PC-3 (cell line): ENCODE data around the gene GATA1. TPM values are rescaled to one million over a fixed set of nuclear protein-coding genes. Genes with fewer than 3 reads are reported as not detected.

ENCODE experiments used
- ATAC-seq: fragments of 200-7000 bp; cut with Tn5 transposase; 2 replicates; pipeline ENCODE4 v1.9.1; 2020; ENCODE audit warnings: mild to moderate bottlenecking, moderate library complexity
- BruUV-seq: library from RNA; stranded (reverse); fragments of 400-500 nt; replicated peaks from 2 replicates; lab custom pipeline; 2021; lab: Mats Ljungman, UMichigan
- CTCF ChIA-PET: fragments of 300-600 bp; sonication (Branson Sonifier 250); formaldehyde crosslinking; loops from one replicate; lab custom pipeline; 2022; ENCODE audit warnings: antibody characterized with exemption; lab: Charles Lee
- POLR2A ChIA-PET: fragments of 300-600 bp; sonication (Branson Sonifier 250); formaldehyde crosslinking; loops from one replicate; lab custom pipeline; 2022; ENCODE audit warnings: antibody characterized with exemption; ENCODE audit not compliant: unreplicated experiment; lab: Charles Lee
- DNase-seq: peaks from one replicate; pipeline ENCODE4 v3.0.0-alpha.2; 2015
- H2AFZ ChIP-seq: fragments of 300-600 bp; sonication (generic); 2 replicates; pipeline ENCODE4 v1.6.0; 2016; ENCODE audit warnings: antibody characterized with exemption, low read length
- H3F3A ChIP-seq: fragments of 300-600 bp; sonication (generic); one replicate; pipeline ENCODE4 v1.6.0; 2017; ENCODE audit warnings: antibody characterized with exemption, low read length, control low read depth, mild to moderate bottlenecking; ENCODE audit not compliant: unreplicated experiment
- H3K27ac ChIP-seq: fragments of 300-600 bp; sonication (generic); 2 replicates; pipeline ENCODE4 v1.5.1; 2016; ENCODE audit warnings: mild to moderate bottlenecking, low read length
- H3K27me3 ChIP-seq: fragments of 300-600 bp; sonication (generic); 2 replicates; pipeline ENCODE4 v1.6.1; 2016; ENCODE audit warnings: low read length, mixed read lengths
- H3K36me3 ChIP-seq: fragments of 300-600 bp; sonication (generic); 2 replicates; pipeline ENCODE4 v1.6.1; 2016; ENCODE audit warnings: low read depth, mixed run types, low read length, mixed read lengths
- H3K4me1 ChIP-seq: fragments of 300-600 bp; sonication (generic); 2 replicates; pipeline ENCODE4 v1.5.1; 2016; ENCODE audit warnings: low read length; ENCODE audit not compliant: insufficient read depth
- H3K4me2 ChIP-seq: fragments of 300-600 bp; sonication (generic); 2 replicates; pipeline ENCODE4 v1.6.0; 2016; ENCODE audit warnings: low read length
- H3K4me3 ChIP-seq: fragments of 300-600 bp; sonication (generic); 2 replicates; pipeline ENCODE4 v1.5.1; 2016; ENCODE audit warnings: mild to moderate bottlenecking, low read length, mixed read lengths
- H3K79me2 ChIP-seq: fragments of 300-600 bp; sonication (generic); 2 replicates; pipeline ENCODE4 v1.6.1; 2017; ENCODE audit warnings: low read length, mixed read lengths
- H3K9ac ChIP-seq: fragments of 300-600 bp; sonication (generic); 2 replicates; pipeline ENCODE4 v1.6.0; 2016; ENCODE audit warnings: mild to moderate bottlenecking, low read length
- H3K9me2 ChIP-seq: fragments of 300-600 bp; sonication (generic); replicated peaks from 2 replicates; pipeline ENCODE4 v1.6.1; 2016; ENCODE audit warnings: mixed run types, low read length, mixed read lengths
- H3K9me3 ChIP-seq: fragments of 300-600 bp; sonication (generic); 2 replicates; pipeline ENCODE4 v1.6.1; 2016; ENCODE audit warnings: low read length, mixed read lengths
- H4K20me1 ChIP-seq: fragments of 300-600 bp; sonication (generic); 2 replicates; pipeline ENCODE4 v1.6.1; 2016; ENCODE audit warnings: low read length, mixed read lengths
- EZH2 ChIP-seq: fragments of 300-600 bp; sonication (generic); IDR thresholded peaks from one replicate; pipeline ENCODE4 v1.6.1; 2017; ENCODE audit warnings: antibody characterized with exemption, mild to moderate bottlenecking, low read length; ENCODE audit not compliant: unreplicated experiment
- EZH2phosphoT487 ChIP-seq: fragments of 300-600 bp; sonication (generic); IDR thresholded peaks from 2 replicates; pipeline ENCODE4 v1.6.1; 2018; ENCODE audit warnings: mild to moderate bottlenecking, antibody characterized with exemption, low read length, borderline replicate concordance
- intact Hi-C: fragments of 100-400 bp; cut with micrococcal nuclease; formaldehyde crosslinking; loops from 2 replicates; pipeline ENCODE4 v1.9.0; 2023
- total RNA-seq: library from RNA; depleted of rRNA; stranded (reverse); fragments of >200 nt; gene quantifications from 2 replicates; pipeline ENCODE4 v1.2.3, GENCODE V29; 2014
- TF ChIP-seq, protein P1 (sequence below): fragments of 300-600 bp; sonication (generic); conservative IDR thresholded peaks from 2 replicates; pipeline ENCODE4 v1.5.1; 2017; ENCODE audit warnings: antibody characterized with exemption, low read depth, mild to moderate bottlenecking, low read length

GATA1 gene
- total RNA-seq, 1 experiment from 2014 or later = not detected

GRCh38 chrX:48745222-48745621 is 41.2 kb upstream of the GATA1 start:
- Histone ChIP-seq H3K27ac (no peak overlapping the region), H2AFZ (no peak overlapping the region), H4K20me1 (no peaks in the 10 kb centered on the region), H3K9ac (no peak overlapping the region), H3K4me2 (no peak overlapping the region), H3K9me2 (no peaks in the 10 kb centered on the region), H3K79me2 (no peaks in the 10 kb centered on the region), H3K36me3 (no peaks in the 10 kb centered on the region), H3K4me1 (no peaks in the 10 kb centered on the region), H3F3A (no peaks in the 10 kb centered on the region), H3K9me3 (no peaks in the 10 kb centered on the region), H3K4me3 (no peak overlapping the region), H3K27me3 (no peaks in the 10 kb centered on the region)
- no peak for ATAC-seq
- intact Hi-C loops = no loop called here
- no peak for DNase-seq
- no peak for TF ChIP-seq EZH2phosphoT487
- ChIA-PET CTCF (no interaction called here), POLR2A (no interaction called here)
- BruUV-seq = no TSS peak

DNA sequence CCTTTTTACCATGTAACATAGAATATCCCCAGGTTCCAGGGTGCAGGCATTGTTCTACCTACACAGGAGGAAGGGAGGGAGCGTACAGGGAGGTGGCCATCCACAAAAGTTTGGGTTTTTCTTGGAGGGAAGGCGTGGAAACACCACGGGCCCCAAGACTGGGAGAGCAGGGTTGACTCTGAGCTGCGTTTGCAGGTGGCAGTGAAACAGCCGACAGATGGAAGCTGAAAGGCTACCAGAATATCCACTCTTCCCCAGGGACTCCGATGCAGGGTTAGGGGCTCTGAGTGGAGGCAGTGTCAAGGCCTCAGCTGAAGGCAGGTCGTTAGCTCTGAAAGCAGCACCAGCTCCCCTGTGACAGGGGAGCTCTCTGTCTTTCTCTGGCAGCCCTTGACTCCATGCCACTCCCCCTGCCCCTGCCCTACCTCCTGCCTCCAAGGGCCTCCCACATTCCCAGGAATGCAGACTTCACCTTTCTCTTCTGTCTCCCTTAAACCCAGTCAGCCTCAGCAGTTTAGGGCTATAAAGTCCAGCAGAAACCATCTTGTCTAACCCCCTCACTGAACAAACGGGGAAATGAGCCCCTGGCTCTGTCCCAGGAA is 38.9 kb upstream of the GATA1 start:
- no peak for ATAC-seq
- CTCF ChIA-PET = no interaction called here
- no peak overlapping the region for H3K4me3 ChIP-seq

GRCh38 chrX:48749182-48749581 is 37.2 kb upstream of the GATA1 start:
- TF ChIP-seq EZH2phosphoT487 = no peak
- TF ChIP-seq, protein P1, sequence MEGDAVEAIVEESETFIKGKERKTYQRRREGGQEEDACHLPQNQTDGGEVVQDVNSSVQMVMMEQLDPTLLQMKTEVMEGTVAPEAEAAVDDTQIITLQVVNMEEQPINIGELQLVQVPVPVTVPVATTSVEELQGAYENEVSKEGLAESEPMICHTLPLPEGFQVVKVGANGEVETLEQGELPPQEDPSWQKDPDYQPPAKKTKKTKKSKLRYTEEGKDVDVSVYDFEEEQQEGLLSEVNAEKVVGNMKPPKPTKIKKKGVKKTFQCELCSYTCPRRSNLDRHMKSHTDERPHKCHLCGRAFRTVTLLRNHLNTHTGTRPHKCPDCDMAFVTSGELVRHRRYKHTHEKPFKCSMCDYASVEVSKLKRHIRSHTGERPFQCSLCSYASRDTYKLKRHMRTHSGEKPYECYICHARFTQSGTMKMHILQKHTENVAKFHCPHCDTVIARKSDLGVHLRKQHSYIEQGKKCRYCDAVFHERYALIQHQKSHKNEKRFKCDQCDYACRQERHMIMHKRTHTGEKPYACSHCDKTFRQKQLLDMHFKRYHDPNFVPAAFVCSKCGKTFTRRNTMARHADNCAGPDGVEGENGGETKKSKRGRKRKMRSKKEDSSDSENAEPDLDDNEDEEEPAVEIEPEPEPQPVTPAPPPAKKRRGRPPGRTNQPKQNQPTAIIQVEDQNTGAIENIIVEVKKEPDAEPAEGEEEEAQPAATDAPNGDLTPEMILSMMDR = no peak
- TF ChIP-seq EZH2 = no peak
- Histone ChIP-seq H3K9ac (no peak overlapping the region), H4K20me1 (no peaks in the 10 kb centered on the region), H3K4me2 (no peak overlapping the region), H3K4me1 (no peaks in the 10 kb centered on the region), H3K9me2 (no peaks in the 10 kb centered on the region), H3K9me3 (no peaks in the 10 kb centered on the region), H3F3A (no peaks in the 10 kb centered on the region), H3K79me2 (no peaks in the 10 kb centered on the region), H3K4me3 (no peak overlapping the region), H3K36me3 (no peaks in the 10 kb centered on the region), H3K27me3 (no peaks in the 10 kb centered on the region), H3K27ac (no peak overlapping the region), H2AFZ (no peak overlapping the region)
- CTCF ChIA-PET = no interaction called here
- intact Hi-C loops = no loop called here
- ATAC-seq (no peak), DNase-seq (no peak)
- POLR2A ChIA-PET = no interaction called here
- no TSS peak for BruUV-seq

More for the DNA sequence above, 38.9 kb upstream of the GATA1 start:
- intact Hi-C loops = no loop called here
- no peaks in the 10 kb centered on the region for H4K20me1 ChIP-seq
- no peaks in the 10 kb centered on the region for H3F3A ChIP-seq
- no peaks in the 10 kb centered on the region for H3K27me3 ChIP-seq
- no peak overlapping the region for H2AFZ ChIP-seq
- no peaks in the 10 kb centered on the region for H3K9me3 ChIP-seq
- H3K4me1 ChIP-seq = no peaks in the 10 kb centered on the region
- no peak overlapping the region for H3K9ac ChIP-seq
- no peak overlapping the region for H3K4me2 ChIP-seq
- H3K9me2 ChIP-seq = no peaks in the 10 kb centered on the region
- POLR2A ChIA-PET = no interaction called here
- no TSS peak for BruUV-seq
- H3K79me2 ChIP-seq = no peaks in the 10 kb centered on the region
- no peaks in the 10 kb centered on the region for H3K36me3 ChIP-seq
- DNase-seq = no peak
- H3K27ac ChIP-seq = no peak overlapping the region
- TF ChIP-seq EZH2phosphoT487 = no peak
- TF ChIP-seq, protein P1 = no peak
- no peak for TF ChIP-seq EZH2
